GM12801 (cell line): ENCODE results near the gene AP4M1.

Source experiments
- TF ChIP-seq, protein P1 (sequence below): IDR thresholded peaks from one replicate; pipeline ENCODE4 v1.5.1; 2011; ENCODE audit warnings: control low read depth; ENCODE audit not compliant: insufficient read length; ENCODE audit errors: extremely low read depth

Gene AP4M1

DNA sequence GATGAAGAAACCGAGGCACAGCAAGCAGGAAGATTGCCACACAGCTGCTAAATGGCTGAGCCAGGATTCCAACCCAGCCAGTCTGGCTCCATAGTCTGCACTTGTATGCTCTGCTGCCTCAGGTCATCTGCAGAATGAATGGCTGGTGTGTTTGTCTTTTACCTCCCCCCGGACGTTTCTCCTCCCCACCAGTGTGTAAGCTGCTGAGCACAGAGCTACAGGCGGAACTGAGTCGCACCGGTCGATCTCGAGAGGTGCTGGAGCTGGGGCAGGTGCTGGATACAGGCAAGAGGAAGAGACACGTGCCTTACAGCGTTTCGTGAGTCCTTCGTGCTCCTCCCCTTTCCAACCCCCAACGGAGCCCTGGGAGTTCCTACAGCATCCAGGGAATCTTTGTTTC is 20.6 kb downstream of the AP4M1 start:
- TF ChIP-seq, protein P1, sequence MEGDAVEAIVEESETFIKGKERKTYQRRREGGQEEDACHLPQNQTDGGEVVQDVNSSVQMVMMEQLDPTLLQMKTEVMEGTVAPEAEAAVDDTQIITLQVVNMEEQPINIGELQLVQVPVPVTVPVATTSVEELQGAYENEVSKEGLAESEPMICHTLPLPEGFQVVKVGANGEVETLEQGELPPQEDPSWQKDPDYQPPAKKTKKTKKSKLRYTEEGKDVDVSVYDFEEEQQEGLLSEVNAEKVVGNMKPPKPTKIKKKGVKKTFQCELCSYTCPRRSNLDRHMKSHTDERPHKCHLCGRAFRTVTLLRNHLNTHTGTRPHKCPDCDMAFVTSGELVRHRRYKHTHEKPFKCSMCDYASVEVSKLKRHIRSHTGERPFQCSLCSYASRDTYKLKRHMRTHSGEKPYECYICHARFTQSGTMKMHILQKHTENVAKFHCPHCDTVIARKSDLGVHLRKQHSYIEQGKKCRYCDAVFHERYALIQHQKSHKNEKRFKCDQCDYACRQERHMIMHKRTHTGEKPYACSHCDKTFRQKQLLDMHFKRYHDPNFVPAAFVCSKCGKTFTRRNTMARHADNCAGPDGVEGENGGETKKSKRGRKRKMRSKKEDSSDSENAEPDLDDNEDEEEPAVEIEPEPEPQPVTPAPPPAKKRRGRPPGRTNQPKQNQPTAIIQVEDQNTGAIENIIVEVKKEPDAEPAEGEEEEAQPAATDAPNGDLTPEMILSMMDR = no peak

DNA sequence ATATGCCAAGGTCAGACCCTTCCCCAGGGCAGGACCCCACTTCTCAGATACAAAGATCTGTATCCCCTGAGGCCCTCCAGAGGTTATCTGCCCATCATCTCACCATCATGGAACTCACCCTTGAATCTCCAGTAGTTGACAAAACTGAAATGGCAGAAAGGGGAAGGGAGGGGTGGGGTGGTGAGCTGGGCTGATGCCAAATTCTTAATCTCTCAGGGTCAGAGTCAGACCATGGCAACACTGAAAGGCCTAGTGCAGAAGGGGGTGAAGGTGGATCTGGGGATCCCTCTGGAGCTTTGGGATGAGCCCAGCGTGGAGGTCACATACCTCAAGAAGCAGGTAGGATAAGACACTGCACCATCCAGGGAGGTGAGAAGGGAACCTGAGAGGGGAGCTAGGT is 21.1 kb downstream of the AP4M1 start:
- TF ChIP-seq, protein P1 = no peak

DNA sequence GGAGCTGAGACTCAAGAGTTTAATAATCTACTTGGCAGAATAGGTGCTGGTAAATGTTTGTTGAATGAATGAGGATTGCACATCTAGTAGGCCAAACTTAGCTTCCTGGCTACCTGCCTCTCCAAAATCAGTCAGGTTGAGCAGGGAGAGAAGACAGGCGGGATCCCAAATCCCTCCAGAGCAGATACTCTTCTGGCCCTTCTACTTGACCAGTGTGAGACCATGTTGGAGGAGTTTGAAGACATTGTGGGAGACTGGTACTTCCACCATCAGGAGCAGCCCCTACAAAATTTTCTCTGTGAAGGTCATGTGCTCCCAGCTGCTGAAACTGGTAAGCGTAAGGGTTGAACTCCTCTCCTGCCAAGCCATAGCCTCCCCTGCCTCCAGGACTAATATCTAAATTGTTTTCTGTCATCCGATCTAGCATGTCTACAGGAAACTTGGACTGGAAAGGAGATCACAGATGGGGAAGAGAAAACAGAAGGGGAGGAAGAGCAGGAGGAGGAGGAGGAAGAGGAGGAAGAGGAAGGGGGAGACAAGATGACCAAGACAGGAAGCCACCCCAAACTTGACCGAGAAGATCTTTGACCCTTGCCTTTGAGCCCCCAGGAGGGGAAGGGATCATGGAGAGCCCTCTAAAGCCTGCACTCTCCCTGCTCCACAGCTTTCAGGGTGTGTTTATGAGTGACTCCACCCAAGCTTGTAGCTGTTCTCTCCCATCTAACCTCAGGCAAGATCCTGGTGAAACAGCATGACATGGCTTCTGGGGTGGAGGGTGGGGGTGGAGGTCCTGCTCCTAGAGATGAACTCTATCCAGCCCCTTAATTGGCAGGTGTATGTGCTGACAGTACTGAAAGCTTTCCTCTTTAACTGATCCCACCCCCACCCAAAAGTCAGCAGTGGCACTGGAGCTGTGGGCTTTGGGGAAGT is 23.1 kb downstream of the AP4M1 start:
- TF ChIP-seq, protein P1 = no peak

DNA sequence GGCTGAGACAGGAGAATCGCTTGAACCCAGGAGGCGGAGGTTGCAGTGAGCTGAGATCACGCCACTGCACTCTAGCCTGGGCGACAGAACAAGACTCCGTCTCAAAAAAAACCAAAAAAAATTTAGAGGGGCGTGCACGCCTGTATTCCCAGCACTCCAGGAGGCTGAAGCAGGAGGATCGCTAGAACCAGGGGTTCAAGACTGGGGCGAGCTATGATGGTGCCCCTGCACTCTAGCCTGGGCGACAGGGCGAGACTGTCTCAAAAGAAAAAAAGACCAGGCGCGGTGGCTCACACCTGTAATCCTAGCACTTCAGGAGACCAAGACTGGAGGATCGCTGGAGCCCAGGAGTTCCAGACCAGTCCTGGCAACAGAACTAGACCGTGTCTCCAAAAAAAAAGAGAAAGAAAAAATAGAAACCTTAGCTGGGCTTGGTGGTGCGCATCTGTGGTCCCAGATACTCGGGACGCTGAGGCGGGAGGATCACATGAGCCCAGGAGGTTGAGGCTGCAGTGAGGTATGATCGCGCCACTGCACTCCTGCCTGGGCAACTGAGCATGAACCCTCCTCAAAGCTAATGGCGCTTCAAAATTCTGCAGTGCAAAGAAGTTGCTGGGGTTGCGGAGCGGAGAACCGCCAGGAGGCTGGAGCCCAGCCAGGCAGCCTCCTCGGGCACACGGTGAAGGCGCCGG is 24.9 kb downstream of the AP4M1 start:
- TF ChIP-seq, protein P1 = no peak

DNA sequence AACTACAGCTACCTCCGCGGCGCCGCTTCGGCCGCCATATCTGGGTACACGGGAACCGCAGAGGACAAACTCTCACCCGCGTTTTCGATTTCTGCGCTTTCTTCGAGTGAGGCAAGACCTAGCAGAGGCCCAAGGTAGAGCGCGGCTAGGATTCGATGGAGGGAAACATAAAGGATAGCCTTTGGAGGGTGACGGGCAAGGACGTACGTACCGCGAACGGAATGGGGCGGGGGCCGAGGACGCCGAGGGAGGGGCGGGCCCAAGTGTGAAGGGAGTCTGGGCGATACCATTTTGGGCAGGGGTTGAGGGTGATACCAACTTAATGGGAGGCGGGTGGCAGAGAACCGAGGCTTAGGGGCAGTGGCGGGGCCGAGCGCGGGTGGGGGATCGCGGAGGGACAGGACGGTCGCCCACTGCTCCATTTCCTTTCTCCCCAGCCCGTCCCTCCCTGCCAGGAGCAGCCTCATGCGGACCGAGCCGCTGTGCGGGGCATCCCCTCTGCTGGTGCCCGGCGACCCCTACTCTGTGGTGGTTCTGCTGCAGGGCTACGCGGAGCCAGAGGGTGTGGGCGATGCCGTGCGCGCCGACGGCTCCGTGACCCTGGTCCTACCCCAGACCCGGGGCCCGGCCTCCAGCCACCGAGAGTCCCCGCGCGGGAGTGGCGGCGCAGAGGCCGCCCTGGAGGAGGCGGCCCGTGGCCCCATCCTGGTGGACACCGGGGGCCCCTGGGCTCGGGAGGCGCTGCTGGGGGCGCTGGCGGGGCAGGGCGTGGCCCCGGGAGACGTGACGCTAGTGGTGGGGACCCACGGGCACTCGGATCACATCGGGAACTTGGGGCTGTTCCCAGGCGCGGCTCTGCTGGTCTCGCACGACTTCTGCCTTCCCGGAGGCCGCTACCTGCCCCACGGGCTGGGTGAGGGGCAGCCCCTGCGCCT is 25.8 kb downstream of the AP4M1 start, which contains the start of gene MBLAC1:
Gene MBLAC1 (plus strand): TSS at position 37 of the 935 bp plus-strand sequence. CDS start 429 bp downstream, at position 466.
- TF ChIP-seq, protein P1 = no peak

DNA sequence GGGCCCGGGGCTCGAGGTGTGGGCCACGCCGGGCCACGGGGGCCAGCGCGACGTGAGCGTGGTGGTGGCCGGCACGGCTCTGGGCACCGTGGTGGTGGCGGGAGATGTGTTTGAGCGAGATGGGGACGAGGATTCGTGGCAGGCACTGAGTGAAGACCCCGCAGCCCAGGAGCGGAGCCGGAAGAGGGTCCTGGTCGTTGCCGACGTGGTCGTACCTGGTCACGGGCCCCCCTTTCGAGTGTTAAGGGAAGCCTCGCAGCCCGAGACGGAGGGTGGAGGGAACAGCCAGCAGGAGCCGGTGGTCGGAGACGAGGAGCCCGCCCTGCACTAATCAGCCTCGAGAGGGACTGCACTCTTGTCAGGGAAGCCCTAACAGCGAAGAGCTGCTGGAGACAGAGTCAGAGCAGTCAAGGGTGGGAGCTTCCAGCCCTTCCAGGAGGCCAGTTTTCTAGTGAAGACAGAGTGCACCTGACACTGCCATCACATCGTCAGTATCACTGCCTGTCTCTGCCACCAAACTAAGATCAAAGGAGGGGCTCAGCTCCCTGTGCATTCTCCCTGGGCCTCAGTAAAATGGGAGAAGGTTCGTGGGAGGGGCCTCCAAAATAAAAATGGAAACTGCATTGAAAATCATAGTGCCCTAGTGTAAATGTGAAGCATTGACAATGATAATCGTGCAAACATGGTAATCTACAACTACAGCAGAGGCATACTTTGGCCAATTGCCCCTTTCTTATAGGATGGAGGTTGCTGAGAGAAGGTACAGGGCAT is 26.6 kb downstream of the AP4M1 start:
- TF ChIP-seq, protein P1 = no peak
